Measurements from ENCODE around the gene CCDC61.

Gene CCDC61

DNA sequence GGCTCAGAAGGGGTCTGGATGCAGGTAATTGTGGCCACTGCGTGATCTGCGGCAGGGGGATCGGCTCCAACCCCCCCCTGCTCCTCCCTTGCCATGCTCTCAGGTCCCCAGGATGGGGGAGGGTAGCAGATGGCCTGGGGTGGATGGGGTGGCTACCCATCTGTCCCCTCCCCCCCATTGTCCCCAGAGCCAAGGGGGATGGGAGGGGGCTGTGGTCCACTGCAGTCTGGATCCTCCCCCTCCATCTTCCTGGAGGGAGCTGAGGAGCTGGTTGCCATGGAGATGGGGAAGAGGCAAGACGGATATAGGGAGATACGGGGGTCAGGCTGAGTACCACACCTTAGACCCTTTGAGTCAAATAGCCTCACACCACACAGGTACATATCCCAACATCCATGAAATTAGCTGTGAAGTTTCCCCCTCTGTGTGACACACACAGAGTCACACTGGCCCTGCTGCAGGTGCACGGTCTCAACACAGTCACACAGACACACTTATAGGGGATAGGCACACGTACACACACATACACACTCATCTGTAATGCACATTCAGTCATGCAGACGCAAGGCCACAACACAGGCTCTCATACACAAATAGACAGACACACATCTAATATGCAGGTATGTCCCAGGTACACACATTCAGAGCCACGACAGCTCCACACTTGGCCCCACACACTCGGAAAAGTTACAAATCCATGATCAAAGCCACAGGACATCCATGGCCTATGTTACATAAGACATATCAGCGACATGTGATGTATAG lies 19.8 kb upstream of the CCDC61 start:
- no peak for DNase-seq

DNA sequence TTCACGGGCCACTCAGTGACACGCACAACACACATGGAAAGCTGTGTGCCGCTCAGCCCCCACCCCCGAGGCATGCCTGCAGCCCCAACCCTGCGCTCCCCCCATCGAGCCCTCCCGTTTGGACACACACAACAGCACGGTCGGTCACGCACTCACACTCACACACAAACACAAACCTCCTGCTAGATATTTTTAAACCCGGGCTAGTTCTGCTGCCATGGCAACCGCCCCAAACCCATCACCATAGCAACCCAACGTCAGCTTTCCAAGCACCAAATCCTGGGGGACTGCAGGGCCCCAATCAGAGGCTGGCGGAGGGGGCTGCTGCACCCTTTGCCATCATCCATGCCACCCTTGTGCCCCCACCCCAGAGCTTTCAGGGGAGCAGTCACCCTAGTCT lies 19.1 kb upstream of the CCDC61 start:
- DNase-seq: no peak

DNA sequence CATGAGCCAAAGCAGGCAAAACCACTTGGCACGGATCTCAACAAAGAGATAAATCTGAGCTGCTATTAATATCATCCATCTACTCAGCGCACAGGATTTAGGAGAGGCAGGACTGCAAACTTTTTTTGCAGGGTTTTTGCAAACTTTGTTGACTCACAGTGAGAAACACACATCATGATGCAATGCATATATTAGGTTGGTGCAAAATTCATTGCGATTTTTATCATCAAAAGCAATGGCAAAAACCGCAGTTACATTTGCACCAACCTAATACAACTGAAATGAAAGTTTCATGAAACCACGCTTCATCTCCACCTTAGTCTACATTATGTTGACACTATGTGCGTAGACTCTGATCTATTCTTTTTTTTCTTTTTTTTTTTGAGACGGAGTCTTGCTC lies 17.1 kb upstream of the CCDC61 start:
- no peak for DNase-seq

DNA sequence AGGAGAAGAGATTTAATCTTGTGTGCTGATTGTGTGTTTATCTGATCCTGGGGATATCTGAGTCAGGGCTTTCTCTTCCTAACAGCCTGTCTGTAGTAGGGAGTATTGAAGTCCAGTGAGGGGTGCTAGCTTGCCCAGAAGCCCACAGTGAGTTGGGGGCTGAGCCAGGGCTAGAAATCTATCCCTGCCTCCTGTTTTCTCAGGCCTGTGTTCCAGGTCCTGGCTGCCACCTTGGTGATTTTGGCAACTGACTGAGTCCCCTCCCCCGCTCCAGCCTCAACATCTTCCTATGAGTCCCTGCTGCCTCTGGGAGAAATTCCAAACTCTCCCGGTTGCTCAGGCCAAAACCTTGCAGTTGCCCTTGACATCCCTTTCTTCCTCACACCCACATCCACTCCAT lies 13.9 kb upstream of the CCDC61 start:
- no peak for DNase-seq

DNA sequence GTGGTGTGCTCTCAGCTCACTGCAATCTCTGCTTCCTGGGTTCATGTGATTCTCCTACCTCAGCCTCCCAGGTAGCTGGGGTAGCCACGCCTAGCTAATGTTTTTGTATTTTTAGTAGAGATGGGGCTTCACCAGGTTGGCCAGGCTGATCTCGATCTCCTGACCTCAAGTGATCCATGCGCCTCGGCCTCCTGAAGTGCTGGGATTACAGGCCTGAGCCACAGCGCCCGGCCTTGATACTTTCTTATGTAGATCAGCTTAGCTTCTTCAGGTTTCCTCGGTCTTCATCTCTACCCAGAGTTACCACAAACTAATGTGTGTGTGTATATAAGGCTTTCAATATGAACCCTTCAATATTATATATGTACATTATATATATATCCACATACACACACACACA lies 9.9 kb upstream of the CCDC61 start:
- DNase-seq: no peak

DNA sequence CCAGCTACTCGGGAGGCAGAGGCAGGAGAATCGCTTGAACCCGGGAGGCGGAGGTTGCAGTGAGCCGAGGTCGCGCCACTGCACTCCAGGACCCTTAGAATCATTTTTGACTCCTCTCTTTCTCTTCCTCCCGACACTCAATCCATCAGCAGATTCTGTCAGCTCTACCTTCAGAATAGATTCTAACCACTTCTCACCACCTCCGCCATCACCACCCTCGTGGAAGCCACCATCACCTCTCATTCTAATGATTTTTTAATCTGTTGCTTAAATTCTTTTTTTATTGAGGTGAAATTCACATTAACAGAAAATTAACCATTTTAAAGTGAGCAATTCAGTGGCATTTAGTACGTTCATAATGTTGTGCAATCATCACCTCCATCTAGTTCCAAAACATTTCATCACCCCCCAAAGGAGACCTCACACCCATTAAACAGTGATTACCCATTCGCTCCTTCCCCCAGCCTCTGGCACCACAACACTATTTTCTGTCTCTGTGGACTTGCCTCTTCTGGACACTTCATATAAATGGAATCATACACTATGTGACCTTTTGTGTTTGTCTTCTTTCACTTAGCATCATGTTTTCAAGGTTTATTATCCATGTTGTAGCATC lies 5.0 kb upstream of the CCDC61 start:
- no peak for DNase-seq

DNA sequence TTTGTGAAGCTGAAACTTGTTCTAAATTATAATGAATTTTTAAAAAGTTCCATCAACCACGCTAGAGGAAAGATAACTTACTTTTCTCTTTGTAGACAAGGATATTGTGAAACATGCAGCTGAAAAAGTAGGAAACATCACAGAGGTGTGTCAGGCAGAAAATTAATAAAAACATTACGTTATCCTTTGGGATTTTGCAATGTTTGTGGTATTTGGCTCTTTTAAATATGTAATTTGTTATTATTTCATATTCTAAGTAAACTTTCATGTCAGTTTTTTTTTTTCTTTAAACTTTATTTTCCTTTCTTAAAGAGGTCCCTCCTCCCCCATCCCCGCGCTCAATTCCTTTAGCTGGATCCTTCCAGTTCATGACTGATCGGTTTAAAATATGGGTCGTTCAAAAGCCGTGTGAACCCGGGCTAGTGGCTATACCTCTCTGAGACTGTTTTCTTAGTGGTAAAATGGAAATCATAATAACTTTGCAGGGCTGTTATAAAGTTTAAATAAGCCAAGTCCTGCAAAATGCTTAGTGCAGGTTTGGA lies 740 bp upstream of the CCDC61 start:
- no peak for DNase-seq

DNA sequence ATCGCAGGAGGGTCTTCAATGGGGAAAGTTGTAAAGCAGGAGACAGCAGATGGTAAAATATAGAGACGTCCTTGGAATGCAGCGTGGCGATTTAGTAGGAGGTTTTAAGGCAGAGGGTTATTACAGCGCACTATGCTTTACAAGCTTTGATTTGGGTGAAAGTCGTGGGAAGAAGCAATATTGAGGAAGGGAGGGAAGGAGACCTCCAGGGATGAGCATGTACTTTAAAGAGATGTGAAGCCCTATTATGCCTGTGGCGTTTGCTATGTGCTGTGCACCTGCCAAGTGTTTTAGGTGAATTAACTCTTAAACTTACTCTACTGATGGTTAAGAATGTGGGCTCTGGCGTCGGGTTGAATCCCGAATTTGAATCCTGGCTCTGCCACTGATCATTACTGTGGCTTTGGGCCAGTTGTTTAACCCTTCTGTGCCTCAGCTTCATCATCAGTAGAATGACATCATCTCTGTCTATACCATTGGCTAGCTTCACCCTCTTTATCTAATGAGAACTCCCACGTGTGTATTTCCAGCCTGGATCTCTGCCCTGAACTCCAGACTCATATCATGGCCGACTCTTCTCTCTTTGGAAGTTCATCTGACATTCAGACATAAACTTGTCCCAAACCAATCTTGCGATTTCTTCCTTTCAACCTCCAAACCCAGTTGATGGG lies 583 bp downstream of the CCDC61 start:
- no peak for DNase-seq

DNA sequence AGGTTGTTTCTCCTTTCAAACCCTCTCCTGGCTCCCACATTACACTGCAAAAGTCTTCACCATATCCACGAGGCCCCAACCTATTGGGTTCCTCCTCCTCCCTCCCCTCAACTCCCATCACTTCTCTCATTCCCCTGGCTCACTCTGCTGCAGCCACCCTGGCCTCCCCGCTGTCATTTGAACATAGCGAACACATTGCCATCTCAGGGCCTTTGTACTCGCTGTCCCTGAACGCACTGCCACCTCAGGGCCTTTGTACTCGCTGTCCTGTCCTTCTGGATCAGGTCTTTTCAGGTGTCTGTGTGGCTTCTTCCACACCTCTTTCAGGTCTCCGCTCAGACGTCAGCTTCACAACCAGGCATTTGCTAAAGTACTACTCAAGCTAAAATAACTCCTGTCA lies 1.7 kb downstream of the CCDC61 start:
- DNase-seq: no peak

DNA sequence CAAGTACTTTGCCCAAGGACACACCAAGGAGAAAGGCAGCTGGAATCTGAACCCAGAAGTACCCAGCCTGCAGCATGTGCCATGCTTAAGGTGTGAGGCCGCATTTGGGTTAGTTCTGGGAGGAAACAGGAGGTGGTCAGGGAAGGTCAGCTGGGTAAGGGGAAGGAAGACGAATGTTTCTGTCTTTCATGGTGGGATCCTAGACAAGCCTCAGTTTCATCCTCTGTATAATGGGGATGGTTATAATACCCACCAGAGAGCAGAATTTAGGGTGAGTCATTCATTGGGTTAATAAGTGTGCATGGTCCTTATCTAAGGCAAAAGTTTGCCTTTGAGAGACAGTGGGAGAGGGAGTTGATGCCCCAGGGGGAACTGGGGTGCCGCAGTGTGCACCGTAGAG lies 3.6 kb downstream of the CCDC61 start:
- DNase-seq: no peak

DNA sequence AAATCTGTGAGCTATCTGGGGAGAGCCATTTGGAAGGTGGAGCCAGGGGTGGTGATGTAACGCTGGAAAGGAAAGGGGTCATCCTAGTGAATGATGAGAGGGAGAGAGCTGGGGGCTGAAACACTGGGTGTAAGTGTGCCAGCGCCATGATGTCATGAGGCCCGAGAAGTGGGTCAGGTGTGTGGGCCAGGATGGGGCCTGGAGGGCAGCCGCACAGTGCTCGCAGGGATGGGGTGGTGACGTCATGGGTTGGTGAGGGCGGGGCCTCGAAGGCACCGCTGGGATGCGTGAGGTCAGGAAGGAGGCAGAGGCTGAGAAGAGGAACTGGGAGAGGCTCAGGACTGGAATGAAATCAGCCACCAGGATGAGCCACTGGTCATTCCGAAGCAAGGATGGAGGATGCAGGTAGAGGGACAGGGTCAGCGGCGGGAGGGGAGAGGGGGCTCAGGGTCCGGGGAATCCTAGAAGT lies 4.4 kb downstream of the CCDC61 start:
- DNase-seq: no peak

DNA sequence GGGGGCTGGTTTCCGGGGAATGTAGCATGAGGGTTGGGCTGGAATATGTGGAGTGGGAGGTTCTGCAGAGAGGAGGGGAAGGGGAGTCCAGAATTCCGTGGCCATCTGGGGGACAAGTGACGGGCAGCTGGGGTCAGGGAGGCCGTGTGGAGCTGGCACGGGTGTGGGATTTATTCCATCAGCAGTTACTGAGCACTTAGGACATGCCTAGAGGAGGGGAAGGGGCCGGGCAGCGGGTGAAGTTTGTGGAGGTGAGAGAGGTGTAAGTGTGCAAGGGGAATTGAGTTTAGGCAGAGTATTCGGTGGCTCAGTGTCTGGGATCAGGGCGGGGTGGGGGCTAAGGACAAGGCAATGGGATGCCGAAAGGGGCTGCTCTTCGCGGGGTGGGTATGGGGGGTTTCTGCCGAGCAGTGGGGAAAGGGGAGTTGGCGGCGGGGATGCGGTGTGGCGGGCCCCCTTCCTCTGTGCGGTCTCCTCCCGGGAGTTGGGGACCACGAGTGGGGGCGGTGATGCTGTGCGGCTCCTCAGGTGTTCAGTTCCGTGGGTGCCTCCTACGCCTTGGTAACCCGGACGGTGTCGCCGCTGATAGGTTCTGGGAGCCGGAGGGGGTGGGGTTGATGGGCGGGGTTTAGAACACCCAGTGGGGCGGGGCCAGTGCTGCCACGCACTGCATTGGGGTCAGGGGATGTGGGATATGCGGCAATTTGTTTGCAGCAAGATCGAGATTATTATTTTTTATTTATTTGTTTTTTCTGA lies 5.4 kb downstream of the CCDC61 start:
- DNase-seq: peak; percentile 34

DNA sequence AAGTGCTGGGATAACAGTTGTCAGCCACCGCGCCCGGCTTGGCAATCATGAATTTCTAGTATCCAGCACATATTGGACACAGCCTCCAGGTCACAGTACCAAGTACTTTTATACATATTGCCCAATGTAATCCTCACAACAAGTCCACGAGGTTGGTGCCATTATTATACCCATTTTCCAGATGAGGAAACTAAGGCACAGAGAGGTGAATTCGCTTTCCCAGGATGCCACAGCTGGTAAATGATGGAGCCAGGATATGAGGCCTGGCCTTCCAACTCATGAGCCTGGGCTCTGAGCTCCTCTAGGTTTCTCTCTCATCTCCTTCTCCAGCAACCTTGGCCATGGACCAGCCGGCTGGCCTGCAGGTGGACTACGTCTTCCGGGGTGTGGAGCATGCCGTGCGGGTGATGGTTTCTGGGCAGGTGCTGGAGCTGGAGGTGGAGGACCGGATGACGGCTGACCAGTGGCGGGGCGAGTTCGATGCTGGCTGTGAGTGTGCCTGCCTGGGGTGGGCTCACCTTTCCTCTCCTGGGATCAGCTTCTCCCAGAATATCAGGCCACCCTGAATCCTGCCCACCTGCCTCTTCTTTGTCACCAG lies 7.5 kb downstream of the CCDC61 start:
- DNase-seq: no peak

DNA sequence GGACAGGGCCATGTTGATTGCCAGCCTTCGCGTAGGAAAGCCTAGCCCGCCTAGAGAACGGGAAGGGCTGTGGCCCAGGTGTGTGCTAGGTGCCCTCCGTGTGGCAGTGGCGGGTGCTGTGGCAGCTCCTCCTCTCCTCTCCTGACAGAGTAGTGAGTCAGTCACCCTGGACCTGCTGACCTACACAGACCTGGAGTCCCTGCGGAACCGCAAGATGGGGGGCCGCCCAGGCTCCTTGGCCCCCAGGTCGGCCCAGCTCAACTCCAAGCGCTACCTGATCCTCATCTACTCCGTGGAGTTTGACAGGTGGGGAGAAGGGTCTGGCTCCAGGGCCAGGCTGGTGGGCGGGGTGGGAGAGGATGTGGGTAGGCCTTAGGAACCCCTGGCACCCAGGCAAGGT lies 11.1 kb downstream of the CCDC61 start:
- DNase-seq: no peak

DNA sequence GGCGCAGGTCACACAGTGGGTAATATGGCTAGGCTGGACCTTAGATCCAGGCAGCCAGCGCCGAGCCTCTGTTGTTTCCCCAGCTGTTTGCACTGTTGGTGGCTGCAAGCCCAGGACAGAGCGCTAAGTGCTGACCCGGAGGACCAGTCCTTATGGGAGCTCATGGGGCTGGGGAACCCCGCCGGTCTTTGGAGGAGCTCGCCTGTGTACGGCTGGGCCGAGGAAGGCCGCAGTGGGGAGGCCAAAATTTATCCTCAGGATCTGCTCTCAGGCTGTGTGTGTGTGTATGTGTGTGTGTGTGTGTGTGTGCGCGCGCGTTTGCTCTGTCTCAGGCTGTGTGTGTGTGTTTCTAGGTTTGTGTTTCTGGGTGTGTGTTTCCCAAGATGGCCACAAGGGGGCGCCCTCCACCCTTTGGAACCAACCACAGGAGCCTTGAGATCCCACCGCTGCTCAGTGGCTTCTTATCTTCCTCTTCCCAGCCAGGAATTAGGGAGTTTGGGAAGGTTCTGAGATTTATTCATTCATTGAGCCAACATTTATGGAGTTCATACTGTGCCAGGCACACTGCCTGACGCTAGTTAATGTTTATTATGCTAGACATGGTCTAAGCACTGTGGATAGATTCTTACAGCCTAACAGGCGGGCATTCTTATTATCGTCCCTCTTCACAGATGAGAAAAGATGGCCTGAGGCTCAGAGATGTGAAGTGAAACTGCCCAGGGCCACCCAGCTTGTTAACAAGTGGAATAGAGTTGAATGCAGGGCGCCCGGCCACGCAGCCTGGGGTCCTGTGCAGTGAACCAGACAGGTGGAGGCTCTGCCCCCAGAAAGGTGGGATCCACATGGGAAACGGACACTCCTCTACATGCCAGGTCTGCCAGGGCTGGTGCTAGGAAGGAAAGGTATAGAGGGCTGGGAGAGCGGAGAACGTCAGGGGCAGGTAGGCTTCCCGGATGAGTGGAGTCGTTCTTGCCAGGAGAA lies 14.6 kb downstream of the CCDC61 start:
- DNase-seq: no peak

DNA sequence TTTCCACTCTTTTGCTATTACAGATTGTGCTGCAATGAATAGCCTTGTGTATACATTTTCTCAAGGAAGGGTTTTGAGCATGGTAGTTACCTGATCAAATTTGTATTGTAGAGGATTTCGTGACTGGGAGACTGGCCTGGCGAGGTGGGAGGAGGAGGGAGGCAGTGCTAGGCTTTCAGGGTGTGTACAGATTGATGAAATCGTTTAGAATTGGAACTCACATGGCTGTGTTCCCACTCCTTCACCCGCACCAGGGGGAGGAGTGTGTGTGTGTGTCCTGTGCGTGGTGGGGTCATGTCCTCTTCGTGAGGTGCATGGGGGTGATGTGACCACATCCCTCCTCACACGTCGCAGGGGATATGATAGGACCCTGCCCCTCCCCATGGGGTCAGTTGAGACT lies 19.3 kb downstream of the CCDC61 start:
- no peak for DNase-seq

DNA sequence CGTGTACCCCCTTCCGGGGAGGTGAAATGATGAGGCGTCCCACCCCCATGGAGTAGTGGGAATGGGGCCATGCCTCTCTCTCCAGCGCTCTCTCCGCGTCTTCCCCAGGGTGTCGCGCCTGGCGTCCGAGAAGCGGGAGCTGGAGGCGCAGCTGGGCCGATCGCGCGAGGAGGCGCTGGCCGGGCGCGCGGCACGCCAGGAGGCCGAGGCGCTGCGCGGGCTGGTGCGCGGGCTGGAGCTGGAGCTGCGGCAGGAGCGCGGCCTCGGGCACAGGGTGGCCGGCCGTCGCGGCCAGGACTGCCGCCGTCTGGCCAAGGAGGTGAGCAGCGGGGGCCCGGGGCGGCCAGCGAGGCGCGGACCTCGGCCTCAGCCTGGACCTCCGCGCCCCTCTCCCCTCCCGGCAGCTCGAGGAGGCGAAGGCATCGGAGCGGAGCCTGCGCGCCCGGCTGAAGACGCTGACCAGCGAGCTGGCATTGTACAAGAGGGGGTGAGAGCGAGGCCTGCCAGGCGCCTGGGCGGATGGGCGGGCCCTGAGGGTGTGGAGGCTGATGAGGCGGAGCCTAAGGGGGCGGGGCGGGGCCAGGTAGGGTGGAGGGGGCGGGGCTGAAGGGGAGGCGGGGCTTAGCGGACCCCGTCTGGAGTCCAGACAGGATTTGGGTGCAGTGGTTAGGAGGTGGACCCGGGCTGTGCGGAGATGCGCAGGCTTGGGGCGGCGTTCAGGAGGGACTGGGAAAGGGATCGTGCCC lies 19.8 kb downstream of the CCDC61 start:
- peak; percentile 41 for DNase-seq

DNA sequence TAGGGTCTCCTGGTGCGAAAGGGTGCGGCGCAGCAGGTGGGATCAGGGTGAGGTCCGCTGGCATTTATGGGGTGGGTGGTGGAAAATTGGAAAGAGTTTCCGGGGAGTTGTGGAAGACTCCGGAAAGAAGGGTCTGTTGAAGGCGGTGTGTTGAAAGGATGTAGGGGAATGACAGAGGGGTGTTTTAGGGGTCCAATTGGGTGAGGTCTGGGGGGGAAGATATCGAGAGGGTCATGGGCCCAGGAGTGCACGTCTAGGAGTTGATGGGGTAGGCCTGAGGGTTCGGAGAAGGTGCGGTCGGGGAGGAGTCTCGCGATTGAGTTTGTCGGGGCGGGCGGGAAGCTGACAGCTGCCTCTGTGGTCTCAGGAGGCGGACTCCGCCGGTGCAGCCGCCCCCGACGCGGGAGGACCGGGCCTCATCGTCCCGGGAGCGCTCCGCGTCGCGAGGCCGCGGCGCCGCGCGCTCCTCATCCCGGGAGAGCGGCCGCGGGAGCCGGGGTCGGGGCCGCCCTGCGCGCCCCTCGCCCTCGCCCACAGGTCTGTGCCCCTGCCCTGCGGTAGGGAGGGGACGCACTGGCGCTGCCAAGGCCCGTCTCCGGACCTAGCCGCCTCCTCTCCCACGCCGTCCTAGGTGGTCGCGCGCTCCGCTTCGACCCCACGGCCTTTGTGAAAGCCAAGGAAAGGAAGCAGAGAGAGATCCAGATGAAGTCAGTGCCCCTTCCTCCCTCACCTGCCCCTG lies 20.6 kb downstream of the CCDC61 start:
- DNase-seq: peak; percentile 30

DNA sequence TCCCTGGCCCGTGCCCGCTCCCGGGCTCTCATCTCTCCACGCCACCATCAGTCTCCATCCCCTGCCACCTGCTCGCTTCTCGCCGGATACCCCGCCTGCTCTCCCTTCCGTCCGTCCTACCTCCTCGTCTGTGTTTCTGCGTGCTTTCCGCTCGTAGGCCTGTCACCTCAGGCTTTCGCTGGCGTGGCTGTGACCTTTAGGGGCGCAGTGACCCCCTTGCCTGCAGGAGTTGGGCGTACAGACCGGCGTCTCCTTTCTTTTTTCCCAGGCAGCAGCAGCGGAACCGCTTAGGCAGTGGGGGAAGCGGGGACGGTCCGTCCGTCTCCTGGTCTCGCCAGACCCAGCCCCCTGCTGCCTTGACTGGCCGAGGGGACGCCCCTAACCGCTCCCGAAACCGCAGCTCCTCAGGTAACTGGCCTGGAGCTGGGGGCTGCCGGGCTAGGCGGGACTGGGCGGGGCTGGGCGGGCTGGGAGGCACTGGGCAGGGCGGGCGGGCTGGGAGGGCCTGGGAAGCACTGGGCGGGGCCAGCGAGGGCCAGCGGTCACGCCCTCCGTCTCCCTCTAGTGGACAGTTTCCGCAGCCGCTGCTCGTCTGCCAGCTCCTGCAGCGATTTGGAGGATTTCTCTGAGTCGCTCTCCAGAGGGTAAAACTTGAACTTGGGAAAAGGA lies 21.3 kb downstream of the CCDC61 start:
- peak; percentile 52 for DNase-seq
